Thoracic aorta (tissue), 2 donors: ENCODE results near the gene MTHFD1L. TPM values are rescaled to one million over a fixed set of nuclear protein-coding genes. Genes with fewer than 3 reads are reported as not detected.
A peak's percentile ranks its signal among the peaks of the same experiment; 100 is the strongest.

ENCODE experiments used
- ATAC-seq: fragments of 150-250 bp; one replicate; pipeline ENCODE4 v1.8.0; 2017; ENCODE audit warnings: low read depth; ENCODE audit not compliant: insufficient number of reproducible peaks, low FRiP score
- DNase-seq: peaks from one replicate; pipeline ENCODE4 v3.0.0-alpha.2; 2020; ENCODE audit warnings: low spot score
- H3K27ac ChIP-seq, 2 donors: fragments of 200-600 bp; sonication (generic); 1 replicate in 1 of 2; 2 replicates in 1 of 2; pipeline ENCODE4 v1.5.1; 2016; ENCODE audit warnings: mild to moderate bottlenecking in 2 of 2, moderate library complexity in 2 of 2
- H3K27me3 ChIP-seq: fragments of 200-600 bp; sonication (generic); replicated peaks from 2 replicates; pipeline ENCODE4 v1.6.0; 2016; ENCODE audit warnings: mild to moderate bottlenecking; ENCODE audit not compliant: insufficient read depth
- H3K36me3 ChIP-seq: fragments of 200-600 bp; sonication (generic); one replicate; pipeline ENCODE4 v1.5.1; 2016
- H3K4me1 ChIP-seq, 2 donors: fragments of 200-600 bp; sonication (generic); 1 replicate in 1 of 2; 2 replicates in 1 of 2; pipeline versions ENCODE4 v1.5.1 to v1.6.0; 2016; ENCODE audit warnings: low read depth in 2 of 2, mild to moderate bottlenecking in 1 of 2; ENCODE audit not compliant: control insufficient read depth in 1 of 2
- H3K4me3 ChIP-seq: fragments of 200-600 bp; sonication (generic); 2 replicates; pipeline ENCODE4 v1.5.1; 2016; ENCODE audit warnings: mild to moderate bottlenecking
- H3K9me3 ChIP-seq: fragments of 200-600 bp; sonication (generic); 2 replicates; pipeline ENCODE4 v1.5.1; 2016
- total RNA-seq, 2 donors: library from RNA; depleted of rRNA; stranded (reverse); fragments of >200 nt; gene quantifications; one replicate each; pipeline versions ENCODE4 v1.1.0 to v1.2.3, GENCODE V29; 2016
- TF ChIP-seq, protein P1 (sequence below): fragments of 200-600 bp; sonication (generic); IDR thresholded peaks from one replicate; pipeline ENCODE4 v1.5.1; 2019; ENCODE audit warnings: antibody characterized with exemption

Gene MTHFD1L
- total RNA-seq, 2 donors from 2014 or later, result 52.8 to 77.3 TPM

DNA sequence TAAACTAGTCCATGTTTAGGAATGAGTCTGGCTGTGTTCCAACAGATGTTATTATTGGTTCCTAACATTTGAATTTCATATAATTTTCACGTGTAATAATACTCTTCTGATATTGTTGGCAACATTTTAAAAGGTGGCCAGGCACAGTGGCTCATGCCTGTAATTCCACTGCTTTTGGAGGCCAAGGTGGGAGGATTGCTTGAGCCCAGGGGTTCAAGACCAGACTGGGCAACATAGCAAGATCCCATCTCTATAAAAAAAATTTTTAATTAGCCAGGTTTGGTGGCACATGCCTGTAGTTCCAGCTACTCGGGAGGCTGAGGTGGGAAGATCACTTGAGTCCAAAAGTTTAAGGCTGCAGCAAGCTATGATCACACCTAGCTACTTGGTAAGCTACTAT is 116.2 kb downstream of the MTHFD1L start:
- ATAC-seq (no peak), DNase-seq (no peak)
- Histone ChIP-seq H3K4me1 (peaks cover 12 to 30% of the 10 kb centered on the region in 2 donors), H3K36me3 (no peaks in the 10 kb centered on the region), H3K4me3 (peak overlapping the region; percentile 15), H3K9me3 (no peaks in the 10 kb centered on the region), H3K27ac (peak overlapping the region; percentile 15 to 36), H3K27me3 (no peaks in the 10 kb centered on the region)
- TF ChIP-seq, protein P1, sequence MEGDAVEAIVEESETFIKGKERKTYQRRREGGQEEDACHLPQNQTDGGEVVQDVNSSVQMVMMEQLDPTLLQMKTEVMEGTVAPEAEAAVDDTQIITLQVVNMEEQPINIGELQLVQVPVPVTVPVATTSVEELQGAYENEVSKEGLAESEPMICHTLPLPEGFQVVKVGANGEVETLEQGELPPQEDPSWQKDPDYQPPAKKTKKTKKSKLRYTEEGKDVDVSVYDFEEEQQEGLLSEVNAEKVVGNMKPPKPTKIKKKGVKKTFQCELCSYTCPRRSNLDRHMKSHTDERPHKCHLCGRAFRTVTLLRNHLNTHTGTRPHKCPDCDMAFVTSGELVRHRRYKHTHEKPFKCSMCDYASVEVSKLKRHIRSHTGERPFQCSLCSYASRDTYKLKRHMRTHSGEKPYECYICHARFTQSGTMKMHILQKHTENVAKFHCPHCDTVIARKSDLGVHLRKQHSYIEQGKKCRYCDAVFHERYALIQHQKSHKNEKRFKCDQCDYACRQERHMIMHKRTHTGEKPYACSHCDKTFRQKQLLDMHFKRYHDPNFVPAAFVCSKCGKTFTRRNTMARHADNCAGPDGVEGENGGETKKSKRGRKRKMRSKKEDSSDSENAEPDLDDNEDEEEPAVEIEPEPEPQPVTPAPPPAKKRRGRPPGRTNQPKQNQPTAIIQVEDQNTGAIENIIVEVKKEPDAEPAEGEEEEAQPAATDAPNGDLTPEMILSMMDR, result no peak

DNA sequence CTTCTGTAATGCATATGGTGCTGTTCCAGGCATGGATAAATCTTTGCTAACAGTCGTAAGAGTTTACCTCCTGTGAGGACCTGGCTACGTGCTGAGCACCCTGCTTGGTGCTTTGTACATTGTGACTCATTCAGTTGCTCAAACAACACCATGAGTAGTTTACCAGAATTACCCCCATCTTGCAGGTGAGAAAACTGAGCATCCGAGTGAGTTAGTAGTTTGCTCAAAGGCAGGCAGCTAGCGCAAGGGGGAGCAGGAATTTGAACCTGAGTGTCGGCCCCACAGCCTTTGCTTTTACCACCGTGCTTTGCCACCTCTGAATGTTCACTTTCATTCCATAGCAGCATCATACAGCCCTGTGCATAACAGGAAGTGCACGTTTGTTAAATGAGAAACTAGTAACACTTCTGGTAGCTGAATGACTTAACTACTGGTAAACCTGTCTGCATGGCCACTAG is 121.9 kb downstream of the MTHFD1L start:
- H3K27ac ChIP-seq, result no peak overlapping the region
- H3K4me1 ChIP-seq, result no peaks in the 10 kb centered on the region
- no peaks in the 10 kb centered on the region for H3K27me3 ChIP-seq
- no peaks in the 10 kb centered on the region for H3K9me3 ChIP-seq
- no peak overlapping the region for H3K4me3 ChIP-seq
- no peaks in the 10 kb centered on the region for H3K36me3 ChIP-seq
- ATAC-seq (no peak), DNase-seq (no peak)
- TF ChIP-seq, protein P1, result no peak

DNA sequence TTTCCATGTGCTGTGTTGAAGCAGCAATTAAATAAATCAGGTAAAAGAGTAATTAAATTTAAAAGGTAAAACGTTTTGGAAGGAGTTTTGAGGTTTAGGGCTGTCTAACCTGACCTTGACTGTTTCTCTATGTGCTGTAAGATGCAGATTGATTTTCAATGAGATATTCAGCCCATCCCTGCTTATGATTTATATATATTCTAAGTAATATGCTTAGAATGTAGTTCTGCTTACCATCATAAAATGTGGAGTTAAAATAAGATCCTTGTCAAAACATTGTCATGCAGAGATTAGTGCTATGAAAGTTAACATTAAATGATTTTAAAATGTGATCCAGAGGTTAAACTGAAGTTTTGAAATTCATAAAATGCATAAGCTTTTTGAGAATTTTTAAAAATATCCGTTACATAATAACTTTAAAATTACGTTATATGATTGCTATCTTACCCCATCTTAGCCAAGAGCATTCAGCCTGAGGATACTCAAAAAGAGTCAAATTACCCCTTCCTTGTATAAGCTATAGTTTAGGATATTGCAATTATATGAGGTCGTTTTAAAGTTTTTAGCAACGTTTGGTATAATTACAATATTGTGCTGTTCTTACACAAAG is 122.5 kb downstream of the MTHFD1L start:
- no peak overlapping the region for H3K4me3 ChIP-seq
- DNase-seq (no peak), ATAC-seq (no peak)
- no peak overlapping the region for H3K27ac ChIP-seq
- no peaks in the 10 kb centered on the region for H3K4me1 ChIP-seq
- no peaks in the 10 kb centered on the region for H3K27me3 ChIP-seq
- TF ChIP-seq, protein P1, result no peak
- H3K9me3 ChIP-seq, result no peaks in the 10 kb centered on the region
- H3K36me3 ChIP-seq, result no peaks in the 10 kb centered on the region

DNA sequence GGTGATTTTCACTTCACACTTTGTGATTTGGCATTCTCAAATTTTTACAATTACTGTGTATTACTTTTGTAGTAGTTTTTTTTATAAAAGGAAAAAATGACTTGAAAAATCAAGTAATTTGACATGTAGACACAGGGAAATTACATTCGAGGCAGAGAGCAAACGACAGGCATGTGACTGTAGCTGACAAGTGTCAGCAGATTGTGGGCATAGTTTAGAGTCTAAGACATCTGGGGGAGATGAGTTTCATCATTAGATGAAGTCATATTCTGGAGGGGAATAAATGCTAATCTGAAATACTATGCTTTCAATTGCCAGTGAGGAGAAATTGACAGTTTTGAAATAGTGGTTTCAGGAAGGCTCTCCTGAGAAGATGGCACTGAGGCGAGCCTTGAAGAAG is 126.0 kb downstream of the MTHFD1L start:
- TF ChIP-seq, protein P1, result no peak
- ATAC-seq (no peak), DNase-seq (no peak)
- no peaks in the 10 kb centered on the region for H3K4me1 ChIP-seq
- peaks cover 8% of the 10 kb centered on the region for H3K36me3 ChIP-seq
- no peaks in the 10 kb centered on the region for H3K9me3 ChIP-seq
- no peaks in the 10 kb centered on the region for H3K27me3 ChIP-seq
- no peak overlapping the region for H3K27ac ChIP-seq
- H3K4me3 ChIP-seq, result no peak overlapping the region

DNA sequence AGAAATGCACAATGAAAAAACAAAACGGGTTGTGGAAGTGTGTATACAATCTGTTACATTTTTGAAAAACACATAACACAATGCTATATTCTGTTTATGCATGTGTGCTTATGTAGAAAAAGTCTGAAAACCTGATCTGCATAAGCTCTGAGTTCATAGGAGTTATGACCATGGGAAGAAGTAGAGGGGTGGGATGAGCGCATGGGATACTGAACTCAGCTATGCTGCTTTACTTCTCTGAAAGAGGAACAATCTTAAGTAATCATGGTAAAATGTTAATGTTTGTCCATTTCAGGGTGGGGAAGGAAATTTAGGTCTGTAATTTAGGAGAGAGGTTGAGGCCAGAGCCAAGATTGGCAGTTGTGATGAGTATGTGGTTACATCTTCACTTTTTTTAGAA is 126.8 kb downstream of the MTHFD1L start:
- TF ChIP-seq, protein P1, result no peak
- Histone ChIP-seq H3K36me3 (peaks cover 9% of the 10 kb centered on the region), H3K27ac (no peak overlapping the region), H3K4me3 (no peak overlapping the region), H3K27me3 (no peaks in the 10 kb centered on the region), H3K4me1 (no peaks in the 10 kb centered on the region), H3K9me3 (no peaks in the 10 kb centered on the region)
- DNase-seq, result no peak
- ATAC-seq, result no peak
